HK-2 (cell line): ENCODE results near the gene HIC1.

Experiments
- DNase-seq: peaks from one replicate; pipeline ENCODE4 v3.0.0-alpha.2; 2018; ENCODE audit not compliant: unreplicated experiment

The HIC1 gene

DNA sequence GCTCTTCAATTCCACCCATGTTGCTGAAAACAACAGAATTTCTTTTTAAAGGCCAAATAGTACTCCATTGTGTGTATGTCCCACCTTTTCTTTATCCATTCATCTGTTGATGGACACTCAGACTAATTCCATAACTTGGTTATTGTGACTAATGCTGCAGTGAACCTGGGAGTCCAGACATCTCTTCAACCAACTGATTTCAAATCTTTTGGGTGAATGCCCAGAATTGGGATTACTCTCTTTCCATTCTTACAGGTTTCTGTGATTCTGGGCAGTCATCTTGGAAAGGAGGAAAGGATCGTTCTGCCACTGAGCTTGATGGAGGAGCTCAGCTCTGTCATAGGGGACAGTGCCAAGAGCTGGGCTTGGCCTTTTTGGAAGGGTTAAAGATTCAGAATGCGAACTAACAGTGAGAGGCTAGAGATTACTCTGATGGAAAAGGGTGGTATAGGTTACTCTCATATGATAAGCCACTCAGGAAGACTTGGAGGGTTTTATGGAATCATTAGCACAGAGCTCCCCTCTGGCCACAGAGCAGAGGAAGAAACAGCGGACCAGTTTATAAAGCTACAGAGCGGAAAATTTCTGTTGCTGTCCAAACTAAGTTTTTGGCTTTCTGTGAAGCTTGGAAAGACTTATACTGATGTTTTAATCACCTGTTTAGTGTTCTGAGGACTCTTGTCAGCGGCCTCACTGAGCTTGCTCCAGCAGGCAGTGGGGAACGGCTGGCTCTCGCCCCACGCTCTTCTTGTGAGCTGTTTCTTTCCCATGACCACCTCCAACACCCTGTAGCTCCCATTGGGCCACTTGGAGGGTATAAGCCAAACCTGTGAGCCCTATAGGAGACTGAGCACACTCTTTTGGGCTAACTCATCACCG lies 48.3 kb downstream of the HIC1 start:
- DNase-seq: no peak

DNA sequence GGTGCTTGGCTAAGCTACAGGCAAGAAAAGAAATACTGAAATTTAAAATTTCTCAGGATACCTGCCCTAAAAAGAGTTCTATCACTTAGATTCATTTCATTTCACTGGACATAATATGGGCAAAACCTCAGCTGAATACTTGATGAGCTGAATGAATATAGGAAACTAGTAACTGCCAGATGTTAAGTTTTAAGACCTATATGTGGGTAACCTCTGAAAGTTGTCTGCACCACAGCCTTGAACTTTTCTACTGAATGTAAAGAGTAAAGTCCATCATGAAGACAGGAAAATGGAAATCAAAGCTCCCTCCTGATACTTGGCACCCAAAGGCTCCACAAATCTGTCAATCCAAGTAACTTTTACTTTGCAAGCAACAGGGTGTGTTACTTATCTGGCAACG lies 50.8 kb downstream of the HIC1 start:
- DNase-seq: no peak

DNA sequence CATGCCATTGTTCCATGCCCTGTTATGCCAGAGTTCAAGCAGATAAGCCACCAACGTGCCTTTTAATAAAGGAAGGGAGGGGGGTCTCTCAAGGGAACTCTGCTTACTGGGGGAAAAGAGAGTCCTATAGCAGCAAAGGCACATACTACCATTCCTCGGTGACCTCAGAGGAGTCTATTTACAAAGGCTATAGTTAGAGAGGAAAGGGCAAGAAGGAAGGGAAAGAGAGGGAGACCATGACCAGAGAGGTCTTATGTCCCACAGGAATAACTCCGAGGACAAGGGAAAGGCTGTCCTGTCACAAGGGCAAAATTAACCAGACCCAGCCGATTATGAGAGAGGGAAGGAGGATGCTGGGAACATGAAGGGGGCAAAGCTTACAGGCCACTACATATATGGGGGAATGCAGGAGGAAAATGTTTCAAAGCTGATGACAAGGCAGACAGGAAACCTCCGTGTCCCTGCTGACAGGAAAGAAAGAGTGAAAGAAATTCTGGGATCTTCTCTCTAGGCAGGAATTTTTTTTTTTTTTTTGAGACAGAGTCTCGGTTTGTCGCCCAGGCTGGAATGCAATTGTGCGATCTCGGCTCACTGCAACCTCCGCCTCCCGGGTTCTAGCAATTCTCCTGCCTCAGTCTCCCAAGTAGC lies 51.5 kb downstream of the HIC1 start:
- DNase-seq: no peak

DNA sequence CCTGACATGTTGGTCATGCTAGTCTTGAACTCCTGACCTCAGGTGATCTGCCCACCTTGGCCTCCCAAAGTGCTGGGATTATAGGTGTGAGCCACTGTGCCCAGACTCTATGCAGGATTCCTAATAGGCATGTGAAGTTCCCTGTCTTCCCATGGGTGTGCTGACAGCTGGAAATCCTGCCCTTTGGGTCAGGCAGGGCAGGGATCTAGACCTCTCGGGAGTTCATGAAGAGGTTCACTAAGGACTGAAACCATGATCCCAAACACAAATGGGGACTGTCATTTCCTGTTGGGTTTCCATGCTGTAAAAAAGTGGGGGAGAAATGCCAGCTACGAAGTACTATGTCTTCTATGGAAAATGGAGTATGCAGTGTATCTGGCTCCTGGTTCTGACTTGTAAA lies 52.1 kb downstream of the HIC1 start:
- no peak for DNase-seq

DNA sequence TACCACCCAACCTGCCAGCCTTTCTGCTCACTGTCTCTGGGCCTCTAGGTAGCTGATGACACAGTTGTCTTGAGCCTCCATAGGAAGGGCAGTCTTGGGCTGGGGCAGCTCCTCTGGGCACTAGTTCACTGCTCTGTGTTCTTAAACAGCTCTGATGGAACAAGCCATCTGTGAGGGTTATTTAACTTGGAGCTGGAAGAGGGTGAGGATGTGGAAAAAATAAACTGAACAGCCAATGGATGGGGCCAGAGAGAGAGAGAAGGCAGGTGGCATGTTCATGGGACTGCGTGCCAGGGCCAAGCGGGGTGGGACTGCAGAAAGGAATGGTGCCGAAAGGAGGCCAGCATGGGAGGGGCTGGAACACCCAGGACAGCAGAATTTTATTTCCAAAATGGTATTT lies 52.6 kb downstream of the HIC1 start:
- no peak for DNase-seq

DNA sequence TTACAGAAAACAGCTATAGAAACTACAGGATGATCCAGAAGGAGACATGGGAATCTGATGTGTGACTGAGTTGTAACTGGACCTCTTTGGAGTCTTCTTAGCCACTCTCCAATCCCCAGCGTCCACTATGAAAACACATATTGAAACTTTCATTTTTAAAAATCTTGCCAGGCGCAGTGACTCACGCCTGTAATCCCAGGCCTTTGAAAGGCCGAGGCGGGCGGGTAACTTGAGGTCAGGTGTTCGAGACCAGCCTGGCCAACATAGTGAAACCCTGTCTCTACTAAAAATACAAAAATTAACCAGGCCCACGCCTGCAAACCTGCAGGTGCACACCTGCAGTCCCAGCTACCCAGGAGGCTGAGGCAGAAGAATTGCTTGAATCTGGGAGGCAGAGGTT lies 53.3 kb downstream of the HIC1 start:
- no peak for DNase-seq

DNA sequence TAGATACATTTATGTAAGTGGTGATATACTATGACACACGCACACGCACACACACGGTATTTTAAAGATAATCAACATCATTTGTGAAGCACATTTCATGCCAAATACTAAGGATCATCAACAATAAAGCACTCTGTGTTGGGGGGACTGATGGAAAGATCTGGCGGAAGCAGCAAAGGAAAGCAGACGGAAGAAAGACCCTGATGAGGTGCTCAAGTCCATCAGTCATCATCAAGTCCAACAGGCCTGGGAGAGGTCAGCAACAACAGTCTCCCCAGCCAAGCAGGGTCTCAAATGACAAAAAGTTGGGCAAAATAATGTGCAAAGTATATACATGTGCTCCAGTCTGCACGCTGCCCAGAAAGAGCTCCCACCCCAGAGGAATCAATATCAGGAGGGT lies 55.5 kb downstream of the HIC1 start:
- DNase-seq: no peak

DNA sequence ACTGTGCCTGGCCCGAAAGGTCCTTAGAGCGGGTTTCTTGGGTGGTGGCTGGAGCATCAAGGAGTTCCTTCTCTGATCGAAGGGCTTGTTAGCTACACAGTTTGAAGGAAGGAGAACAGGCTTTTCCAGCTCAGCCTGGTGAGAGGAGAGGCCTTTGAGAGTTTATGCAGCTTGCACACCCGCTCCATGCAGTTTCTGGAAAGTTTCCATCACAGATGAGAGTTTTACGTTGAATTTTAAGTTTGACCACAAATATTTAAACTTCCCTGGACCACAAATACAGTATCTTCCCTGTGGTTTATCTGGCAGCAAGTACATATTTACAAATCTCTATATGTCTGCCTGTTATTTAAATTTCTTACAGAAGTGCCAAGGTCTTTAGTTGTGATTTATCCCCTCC lies 56.8 kb downstream of the HIC1 start:
- no peak for DNase-seq
